Measurements from ENCODE around the gene PDE11A.

The PDE11A gene

DNA sequence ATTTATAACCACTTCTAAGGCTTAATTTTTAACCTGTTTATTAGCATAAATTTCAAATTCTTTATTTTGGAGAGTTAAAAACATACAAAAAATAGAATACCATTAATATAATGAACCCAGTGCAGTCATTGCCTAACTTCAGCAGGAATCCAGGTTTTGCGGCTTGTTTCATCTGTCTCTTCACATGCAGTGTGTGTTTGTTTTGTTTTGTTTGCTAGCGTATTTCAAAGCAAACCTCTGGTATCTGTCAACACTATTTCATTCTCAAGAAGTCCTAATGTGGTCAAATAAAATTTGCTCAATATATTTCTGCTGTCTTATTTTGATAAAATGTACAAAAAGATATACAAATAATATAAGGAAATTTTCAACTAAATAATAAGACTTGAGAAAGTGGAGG, 351.5 kb downstream of the PDE11A start:
- no peak for DNase-seq

DNA sequence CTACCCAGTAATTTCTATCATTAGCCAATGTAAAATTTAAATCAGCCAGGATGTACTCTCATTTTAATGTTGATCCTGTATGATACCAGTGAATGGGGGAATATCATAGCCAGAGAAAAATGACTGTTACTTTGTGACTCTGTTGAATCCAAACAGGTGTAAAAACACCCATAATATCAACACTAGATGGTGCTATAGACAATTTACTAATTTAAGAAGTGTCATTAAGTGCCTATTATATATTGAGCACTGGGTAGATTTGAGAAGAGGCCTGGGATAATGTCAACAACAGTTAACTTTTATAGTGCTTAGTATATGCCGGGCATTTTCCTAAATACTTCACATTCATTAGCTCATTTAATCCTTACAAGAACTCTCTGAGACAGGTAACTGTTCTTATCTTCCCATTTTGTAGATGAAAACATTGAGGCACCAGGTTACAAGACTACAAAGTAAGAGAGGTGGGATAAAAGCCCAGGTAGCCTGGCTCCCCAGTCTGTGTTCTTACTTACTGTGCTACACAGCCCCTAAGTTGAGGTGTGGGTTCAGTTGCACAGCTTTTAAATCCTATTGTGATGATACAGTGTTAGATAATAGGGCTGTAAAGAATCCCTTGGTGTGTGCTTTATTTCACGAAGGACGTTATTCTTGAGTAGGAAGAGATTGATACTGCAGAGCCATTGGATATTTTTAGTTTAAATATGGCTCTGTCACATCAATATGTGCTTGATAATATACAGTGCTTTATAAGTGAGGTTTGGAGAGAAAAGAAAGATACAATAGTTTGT, 354.6 kb downstream of the PDE11A start:
- no peak for DNase-seq

DNA sequence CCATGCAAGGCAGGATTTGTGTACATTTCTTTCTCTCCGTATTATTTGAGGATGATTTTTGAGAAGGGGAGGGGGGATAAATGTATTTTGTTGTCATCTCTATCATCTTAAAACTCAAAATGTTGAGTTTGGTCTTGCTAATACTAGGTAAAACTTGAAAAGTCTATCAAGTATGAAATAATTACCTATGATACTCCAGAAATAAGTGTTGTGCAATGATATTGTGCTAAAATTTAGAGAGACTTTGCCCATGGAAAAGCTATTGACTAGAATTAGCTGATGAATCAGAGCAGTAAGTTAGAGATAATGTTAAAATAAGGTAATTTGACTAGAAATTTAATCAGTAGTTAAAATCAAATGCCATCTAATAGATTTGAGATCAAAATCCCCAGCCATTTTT, 356.1 kb downstream of the PDE11A start:
- DNase-seq: no peak

DNA sequence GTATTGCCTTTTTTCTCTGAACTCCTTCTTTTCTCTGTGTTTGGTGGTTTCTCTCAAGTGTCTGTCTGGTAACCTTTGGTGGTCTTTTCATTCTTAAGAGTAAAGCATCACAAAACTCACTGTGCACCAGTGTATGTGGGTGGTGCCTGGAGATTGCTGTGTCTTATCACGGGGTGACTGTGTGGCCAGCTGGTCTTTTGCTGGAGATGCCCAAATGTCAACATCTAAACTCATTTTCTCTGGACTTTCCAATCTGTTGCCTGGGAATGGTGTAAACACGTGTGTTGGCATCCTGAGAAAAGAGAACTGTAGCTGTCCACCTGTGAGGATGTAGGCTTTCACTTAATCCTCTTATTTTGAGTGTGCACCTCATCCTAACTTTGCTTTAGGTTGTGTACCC, 356.8 kb downstream of the PDE11A start:
- DNase-seq: no peak

DNA sequence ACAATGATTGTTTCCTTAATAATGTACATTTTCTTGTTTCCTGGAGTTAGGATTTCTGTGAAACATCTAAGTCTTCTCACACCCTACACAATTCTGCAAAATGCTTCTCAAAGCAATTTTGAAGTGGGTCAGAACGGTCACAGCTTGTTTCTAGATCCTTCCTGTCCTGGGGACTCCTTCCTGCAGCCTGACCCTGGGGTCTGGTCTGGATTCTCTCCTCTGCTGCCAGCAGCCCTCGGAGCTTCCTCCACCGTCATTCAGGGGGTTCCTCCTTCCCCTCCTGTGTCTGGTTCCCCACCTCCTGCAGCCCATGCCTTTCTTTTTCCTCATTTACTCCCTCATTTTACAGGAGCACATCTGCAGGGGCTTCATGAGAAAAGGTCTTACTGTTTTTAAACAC, 357.9 kb downstream of the PDE11A start:
- DNase-seq: no peak

DNA sequence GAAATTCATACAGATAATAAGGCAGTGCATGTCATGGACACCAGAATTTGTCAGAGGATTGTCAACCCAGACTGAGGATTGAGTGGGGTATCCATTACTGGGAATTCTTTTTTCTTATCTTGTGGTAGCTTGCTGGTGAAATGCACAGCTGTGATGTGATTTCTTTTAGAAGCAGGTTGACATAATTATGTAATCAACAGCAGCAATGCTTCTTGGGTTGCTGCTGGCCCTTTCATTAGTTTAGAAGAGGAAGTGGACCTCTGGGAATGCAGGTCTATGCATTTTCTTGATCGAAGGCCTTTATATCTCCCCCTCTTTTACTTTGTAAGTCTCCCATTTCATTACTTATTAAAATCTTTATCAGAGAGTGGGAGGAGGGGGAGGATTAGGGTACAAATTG, 360.1 kb downstream of the PDE11A start:
- no peak for DNase-seq

DNA sequence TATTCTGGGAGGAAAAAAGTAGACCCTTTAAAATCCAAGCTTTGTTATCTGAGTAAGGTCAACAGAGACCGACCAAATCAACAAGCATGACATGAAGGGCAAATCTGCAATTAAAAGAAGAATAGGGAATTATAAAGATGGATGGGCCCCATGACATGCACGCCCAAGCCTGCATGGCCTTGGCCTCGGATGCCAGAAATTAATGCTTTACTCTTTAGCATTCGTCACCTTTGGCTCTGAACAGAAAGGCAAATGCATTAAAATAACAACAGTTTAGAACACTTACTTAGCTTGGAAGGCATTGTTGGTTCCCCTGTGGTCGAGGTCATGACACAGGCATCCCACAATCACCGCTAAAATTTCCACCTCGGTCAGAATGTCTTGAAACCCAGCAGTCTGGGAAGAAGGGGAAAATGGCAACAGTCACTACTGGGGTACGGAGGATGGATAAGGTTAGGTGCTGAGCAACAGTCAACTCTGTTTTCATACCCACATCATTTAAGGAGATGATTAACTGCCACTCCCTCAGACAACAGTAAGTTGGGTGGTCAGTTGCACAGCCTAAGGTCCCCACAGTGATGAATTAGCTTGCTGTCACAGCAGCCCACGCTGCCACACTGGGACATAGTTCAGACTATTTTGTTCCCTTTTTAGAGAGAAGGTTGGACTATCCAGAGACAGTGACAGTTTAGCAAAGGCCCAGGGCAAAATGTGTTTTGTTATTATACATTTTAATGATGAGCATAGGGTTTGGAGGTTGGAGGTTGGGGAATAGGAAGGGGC, 360.9 kb downstream of the PDE11A start:
- DNase-seq: no peak

DNA sequence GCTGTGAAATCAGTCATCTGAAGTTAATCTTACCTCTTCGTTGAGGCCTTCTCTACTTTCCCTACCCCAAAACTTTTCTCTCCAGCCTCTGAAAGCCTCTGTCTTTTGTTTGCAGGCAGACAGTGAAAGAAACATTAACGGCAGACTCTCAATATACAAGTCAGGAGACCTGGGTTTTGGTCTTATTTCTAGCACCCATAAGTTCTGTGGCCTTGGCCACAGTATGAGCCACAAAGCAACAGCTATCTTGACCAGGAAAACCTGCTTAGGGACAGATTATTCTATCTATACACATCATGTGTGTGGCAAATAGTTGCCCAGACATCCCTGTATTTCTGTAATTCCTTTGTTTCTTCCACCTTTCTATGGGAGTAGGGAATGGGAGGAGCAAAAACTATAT, 361.7 kb downstream of the PDE11A start:
- no peak for DNase-seq

DNA sequence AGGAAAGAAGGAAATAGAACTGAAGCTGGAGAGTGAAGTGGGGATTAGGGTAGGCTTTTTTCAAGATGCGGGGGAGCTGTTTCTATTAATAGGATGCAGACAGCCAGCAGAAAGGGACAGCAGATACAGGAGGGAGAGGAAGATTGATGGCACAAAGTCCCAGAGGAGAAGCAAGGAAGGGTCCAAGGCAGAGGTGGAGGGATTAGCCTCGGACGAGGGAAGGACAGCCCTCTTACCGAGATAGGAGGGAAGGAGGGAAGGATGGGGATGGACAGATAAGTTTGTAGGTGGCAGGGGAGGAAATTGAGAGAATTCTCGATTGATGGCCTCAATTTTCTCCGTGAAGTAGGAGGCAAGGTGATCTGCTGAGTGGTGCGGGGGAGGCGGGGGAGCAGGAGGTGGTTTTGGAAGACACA, 362.6 kb downstream of the PDE11A start:
- no peak for DNase-seq

DNA sequence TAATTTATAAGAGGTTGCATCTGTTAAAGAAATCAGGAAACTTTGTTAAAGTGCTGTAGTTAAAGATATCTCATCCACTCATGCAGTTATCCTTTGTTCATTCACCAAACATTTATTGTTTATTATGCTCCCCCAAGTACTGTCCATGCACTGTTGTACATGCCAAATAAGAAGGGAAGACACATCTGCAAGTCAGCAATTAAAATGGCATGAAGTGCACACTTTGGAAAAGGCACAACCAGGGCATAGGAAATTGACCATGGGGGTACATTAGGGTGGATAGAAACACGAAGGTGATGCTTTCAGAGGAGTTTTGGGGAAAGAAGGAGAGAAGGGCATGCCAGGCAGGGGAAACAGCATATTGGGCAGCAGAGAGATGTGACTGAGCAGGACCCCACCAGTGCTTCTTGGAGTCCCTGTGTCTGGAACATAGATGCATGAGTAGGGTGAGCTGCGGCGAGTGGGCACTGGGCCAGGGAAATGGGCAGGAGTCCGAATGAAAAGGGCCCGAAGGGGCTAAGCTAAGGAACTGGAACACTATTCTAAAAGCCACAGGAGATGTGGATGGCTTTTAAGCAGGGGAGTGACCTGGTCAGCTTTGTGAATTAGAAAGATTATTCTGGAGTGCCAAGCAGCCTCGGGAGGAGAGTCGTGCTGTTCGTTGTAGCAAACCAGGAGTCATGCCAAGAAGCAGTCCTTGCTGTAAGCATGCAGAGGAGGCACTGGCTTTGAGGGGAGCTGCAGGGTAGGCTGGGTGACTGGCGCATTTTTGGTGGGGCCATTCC, 363.7 kb downstream of the PDE11A start:
- DNase-seq: no peak

DNA sequence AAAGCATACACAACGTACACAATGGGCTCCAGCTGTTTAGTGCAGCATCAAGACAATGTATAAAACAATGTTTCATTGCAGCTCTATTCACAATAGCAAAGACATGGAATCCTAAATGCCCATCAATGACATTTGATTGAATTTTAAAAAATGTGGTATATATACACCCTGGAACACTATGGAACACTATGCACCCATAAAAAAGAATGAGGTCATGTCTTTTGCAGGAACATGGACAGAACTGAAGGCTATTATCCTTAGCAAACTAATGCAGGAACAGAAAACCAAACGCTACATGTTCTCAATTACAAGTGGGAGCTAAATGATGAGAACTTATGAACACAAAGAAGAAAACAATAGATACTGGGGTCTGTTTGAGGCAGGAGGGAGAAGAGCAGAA, 364.5 kb downstream of the PDE11A start:
- no peak for DNase-seq

DNA sequence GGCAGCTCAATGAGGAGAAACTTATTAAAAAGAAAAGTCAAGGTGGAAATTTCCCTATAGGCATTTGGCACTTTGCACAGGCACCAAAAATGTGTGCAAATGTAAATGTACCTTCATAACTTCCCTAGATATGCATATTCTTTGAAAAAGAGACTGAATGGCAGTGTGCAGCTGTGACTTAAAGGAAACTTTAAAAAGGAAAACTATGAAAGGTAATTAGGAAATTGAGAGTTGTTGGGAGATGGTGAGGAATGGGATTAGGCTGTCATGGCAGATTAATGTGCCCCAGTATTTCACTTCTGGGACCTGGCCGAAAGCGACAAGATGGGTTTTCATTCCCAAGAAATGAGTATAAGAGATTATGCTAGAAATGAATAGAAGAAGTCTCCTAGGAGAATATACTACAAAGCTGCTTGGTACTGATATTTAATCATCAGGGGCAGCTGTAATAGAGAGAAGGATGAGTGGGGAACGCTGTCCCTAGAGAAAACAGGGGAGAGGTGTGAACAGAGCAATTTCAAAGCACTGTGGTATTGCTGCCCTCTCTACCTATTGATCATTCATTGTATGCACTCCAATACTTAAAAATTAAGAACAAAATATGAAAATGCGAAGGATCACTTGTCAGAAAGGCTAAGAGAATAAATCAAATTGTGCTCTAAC, 366.9 kb downstream of the PDE11A start:
- no peak for DNase-seq

DNA sequence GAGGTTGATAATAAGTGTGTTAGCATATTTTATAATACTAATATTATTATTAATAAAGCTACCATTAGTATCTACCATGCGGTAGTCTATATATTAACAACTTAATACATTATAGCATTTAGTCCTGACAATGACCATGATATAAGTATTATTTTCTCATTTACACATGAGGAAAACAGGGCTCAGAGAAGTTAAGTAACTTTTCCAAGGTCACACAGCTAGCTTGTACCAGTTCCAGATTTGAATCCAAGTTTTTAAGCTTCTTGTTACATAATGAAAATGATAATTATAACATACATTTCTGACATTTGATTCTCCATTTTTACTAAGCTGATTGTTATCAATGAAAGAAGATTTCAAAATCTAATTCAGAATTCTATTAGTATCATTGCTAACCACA, 369.4 kb downstream of the PDE11A start:
- DNase-seq: no peak

DNA sequence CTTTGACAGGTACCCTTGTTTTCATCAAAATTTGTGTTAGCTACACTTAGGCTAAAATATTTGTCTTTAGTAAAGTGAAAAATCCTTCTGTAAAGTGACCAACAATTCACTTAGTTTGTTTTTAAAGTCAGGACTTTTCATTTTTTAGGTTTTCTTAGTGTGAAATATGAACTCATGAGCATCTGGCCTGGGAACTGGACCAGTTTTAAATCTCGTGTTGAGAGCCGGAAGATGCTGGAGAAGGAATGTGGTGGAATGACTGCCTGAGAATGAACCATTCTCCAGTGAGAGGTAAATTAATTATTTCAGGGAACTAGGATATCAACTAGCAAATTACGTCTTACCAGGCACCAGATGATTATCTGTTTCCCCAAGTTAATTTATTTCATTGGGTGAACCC, 374.3 kb downstream of the PDE11A start:
- no peak for DNase-seq

DNA sequence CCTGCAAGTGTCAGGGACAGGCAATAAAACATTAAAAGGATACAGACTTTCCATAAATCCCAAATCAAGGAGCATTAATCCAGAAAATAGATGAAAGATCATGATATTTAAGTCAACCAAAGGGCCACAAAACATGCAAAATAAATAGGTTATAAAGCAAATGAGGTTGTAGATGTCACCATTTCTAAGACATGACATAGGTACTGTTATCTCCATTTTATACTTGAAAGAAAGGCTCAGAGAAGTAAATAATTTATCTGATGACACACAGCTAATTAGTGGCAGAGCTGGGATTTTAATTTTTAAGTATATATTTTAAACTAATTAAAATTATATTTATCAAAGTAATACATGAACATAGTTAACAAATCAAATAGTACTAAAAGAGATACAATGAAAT, 378.2 kb downstream of the PDE11A start:
- no peak for DNase-seq

DNA sequence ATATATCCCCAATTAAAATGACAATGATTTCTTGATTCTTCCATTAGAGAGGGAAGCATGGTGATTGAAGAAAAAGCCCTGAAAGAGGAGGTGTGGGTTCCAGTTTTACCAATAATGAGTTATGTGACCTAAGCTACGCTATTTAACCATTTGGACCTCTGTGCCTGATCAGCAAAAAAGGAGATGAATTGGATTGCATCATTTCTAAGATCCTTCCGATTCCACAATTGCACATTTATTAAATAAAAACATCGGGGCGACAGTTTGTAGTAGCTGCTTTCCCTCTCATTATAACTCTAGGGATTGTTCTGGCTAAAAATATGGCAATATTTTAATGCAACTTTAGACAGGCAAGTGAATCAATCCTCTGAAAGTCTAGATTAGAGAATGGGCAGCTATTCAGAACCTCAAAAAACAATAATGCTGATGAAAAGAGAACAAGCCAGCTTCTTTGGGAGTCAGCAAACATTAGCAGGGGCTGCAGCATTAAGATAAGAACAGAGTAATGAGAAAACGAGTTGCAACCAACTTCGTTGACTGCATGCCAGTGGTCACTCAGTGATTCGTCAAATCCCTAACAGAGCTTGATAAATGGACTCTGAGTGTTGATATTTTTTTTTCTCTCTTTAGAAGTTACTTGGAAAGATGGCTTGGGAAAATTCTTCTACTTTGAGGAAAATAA, 378.8 kb downstream of the PDE11A start:
- DNase-seq: no peak

DNA sequence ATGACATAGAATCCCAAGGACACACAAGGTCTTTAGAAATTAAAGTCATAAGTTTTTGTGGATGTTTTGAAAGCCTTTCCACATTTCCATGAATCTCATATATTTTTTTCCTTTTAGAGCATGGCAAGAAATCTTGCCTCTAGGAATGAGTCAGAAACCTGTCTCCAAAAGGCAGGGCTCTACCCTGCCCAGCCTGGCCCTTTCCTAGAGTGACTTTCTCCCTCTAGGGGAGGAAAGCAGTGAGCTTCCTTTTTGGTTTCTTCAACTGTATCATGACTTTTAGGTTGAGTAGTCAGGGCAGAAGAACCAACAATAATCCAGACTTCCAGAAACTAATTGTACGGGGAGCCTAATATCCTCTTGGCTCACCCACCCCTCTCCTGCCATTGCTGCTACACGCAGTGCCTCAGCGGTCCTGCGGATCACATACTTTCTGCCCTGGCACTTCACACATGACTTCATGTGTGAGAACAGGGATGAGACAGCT, 379.8 kb downstream of the PDE11A start:
- DNase-seq: no peak

DNA sequence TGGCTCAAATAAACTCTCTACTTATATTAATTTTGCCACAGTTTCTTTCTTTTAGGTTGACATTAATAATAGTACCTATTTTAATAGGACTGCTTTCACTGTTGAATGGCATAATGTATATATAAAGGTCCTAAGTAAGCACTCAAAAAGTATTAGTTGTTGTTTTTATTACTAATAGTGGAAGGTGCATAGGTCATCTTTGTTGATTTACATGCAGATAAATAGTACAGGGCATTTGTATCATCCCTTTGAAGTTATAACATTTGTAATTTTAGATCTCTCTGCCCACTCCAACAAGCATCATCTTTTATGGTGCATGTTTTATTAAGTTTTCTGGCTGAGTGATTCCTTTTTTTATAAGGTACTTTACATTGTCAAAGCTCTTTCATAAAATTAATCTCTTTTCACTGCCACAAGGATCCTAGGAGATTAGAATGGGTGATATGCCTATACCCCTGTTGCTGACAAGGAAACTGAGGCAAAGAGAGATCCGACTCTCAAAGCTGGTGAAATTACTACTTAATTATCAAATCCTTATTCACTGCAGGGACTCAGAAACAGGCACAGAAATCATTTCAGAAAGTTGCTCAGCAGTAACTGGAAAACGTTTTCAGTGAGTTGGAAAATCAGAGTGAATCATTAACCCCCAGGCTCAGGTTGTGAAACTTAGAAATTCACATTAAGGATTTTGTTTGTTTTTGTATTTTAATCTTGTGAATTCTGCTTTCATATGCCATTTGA, 380.4 kb downstream of the PDE11A start:
- DNase-seq: no peak

DNA sequence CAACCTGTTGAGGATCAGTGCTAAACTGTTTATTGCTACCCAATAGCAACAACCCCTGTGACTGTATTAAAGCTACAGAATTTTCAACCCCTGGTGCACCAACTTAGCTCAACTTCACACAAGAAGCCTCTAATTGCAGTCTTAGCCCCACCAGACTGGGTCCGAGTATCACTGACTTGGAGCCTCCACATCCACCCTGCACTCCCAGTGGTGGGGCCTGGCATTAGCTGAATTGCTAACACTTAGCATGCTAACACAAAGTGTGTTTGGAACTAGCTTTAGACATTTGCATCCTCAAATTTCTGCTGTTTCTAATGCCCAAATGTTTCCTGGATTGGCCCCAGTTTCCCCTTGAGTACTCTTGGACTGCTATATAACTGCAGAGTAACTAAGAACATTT, 381.4 kb downstream of the PDE11A start:
- DNase-seq: no peak

DNA sequence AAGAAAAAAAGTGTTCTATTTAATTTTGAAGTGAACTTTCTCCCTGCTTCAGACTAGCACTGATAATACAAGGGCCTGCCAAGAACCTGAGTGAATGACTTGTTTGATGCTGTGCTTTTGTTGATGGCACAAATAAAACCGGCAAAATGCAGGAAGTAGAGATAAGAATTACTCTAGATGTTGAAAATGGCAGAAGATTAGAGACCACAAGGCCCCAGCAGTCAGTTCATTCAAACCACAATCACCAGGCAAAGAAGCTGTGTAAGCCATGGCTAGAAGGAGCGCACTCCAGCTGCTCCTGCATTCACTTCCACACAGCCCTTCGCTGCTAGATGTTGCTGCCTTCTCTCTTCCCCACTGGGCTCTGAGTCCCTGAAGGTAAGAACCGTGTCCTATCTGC, 383.0 kb downstream of the PDE11A start:
- no peak for DNase-seq

DNA sequence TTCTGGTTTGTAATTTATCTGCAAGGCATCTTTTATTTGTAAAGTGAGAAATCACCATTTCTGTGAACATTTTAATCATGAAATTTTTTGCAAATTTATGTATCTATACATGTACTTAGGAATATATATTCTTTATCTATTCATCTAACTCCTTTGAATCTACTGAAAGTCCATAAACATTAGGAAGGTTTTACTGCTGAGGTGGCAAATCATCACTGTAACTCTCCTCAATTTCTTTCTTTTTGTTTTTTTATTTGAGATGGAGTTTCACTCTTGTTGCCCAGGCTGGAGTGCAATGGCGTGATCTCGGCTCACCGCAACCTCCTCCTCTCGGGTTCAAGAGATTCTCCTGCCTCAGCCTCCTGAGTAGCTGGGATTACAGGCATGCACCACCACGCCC, 383.7 kb downstream of the PDE11A start:
- DNase-seq: no peak

DNA sequence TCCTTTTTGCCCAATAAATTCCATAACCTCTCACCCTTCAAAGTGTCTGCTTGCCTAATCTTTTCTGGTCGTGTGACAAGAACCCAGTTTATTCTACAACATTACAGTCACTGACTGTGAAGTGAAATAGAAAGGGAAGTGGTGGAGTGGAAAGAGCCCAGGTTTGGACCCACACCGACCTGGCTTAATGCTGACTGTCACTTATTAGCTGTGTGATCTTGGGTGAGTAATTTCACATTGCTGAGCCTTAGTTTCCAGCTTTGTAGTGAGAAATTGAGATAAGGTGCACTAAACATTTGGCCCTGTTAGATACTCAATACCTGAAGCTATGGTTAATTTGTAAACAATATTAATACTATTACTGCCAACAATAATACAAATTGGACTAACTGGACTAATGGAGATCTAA, 388.9 kb downstream of the PDE11A start:
- no peak for DNase-seq
